ENCODE measurements around the gene DAPK2.

DNA sequence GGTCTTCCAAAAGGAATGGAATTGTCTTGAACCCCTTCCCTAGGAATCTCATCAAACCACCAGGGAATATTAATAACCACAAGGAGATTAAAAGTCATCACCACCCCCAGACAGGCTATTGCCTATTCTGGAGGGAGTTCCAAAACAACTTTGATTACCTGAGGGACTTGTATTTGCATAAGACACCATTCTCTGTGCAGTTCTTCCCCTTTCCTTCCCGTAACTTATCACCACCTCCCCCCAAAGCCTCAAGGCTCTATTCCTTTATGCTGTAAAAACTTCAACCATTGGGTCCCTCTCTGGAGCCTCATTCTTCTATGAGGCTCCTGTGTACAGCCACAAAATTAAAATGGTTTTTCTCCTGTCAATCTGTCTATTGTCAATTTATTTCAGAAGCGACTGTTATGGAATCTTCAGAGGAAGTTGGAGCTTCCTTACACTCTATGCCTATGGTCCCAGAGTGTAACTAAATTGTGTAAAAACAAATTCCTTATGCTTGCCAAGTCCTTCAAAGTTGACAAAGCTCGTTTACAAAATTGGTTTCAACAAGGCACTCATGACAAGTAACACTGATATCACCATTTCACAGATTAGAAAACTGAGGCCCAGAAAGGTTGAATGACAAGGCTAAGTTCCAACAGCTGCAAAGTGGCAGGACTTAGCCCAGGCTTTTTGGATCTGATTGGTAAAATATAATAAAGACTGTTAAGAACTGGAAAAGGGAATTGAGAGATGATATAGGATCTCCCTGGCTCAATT lies 144.2 kb downstream of the DAPK2 start:
- TF ChIP-seq CTCF (conservative IDR thresholded peaks at IDR 0.05; ENCODE audit: low read depth, low read length) (no peak), EZH2 (IDR thresholded peaks at IDR 0.05; ENCODE audit: low read length, unreplicated experiment) (no peak), EZH2phosphoT487 (IDR thresholded peaks at IDR 0.05; ENCODE audit: borderline replicate concordance, low read length) (no peak)
